MM.1S (cell line): ENCODE measurements around the gene ID3.

ENCODE experiments used
- DNase-seq: peaks from one replicate; pipeline ENCODE4 v3.0.0-alpha.2; 2015
- H2AFZ ChIP-seq: fragments of 300-600 bp; sonication (generic); 2 replicates; pipeline ENCODE4 v1.6.0; 2016; ENCODE audit warnings: antibody characterized with exemption, low read length
- H3F3A ChIP-seq: fragments of 300-600 bp; sonication (generic); 2 replicates; pipeline ENCODE4 v1.6.1; 2016; ENCODE audit warnings: mild to moderate bottlenecking, antibody characterized with exemption, low read length, moderate library complexity, mixed read lengths; ENCODE audit not compliant: insufficient read depth
- H3K27ac ChIP-seq: fragments of 300-600 bp; sonication (generic); 2 replicates; pipeline ENCODE4 v1.5.1; 2016; ENCODE audit warnings: mild to moderate bottlenecking, low read length
- H3K27me3 ChIP-seq: fragments of 300-600 bp; sonication (generic); replicated peaks from 2 replicates; pipeline ENCODE4 v1.6.0; 2016; ENCODE audit warnings: low read length; ENCODE audit not compliant: insufficient read depth
- H3K36me3 ChIP-seq: fragments of 300-600 bp; sonication (generic); replicated peaks from 2 replicates; pipeline ENCODE4 v1.6.1; 2016; ENCODE audit warnings: mild to moderate bottlenecking, low read length, mixed read lengths; ENCODE audit not compliant: insufficient read depth
- H3K4me1 ChIP-seq: fragments of 300-600 bp; sonication (generic); 2 replicates; pipeline ENCODE4 v1.6.1; 2016; ENCODE audit warnings: low read length, mixed read lengths
- H3K4me2 ChIP-seq: fragments of 300-600 bp; sonication (generic); 2 replicates; pipeline ENCODE4 v1.6.0; 2016; ENCODE audit warnings: low read depth, low read length
- H3K4me3 ChIP-seq: fragments of 300-600 bp; sonication (generic); 2 replicates; pipeline ENCODE4 v1.5.1; 2016; ENCODE audit warnings: low read length, mixed read lengths
- H3K79me2 ChIP-seq: fragments of 300-600 bp; sonication (generic); 2 replicates; pipeline ENCODE4 v1.6.1; 2016; ENCODE audit warnings: mixed run types, low read length, mixed read lengths
- H3K9ac ChIP-seq: fragments of 300-600 bp; sonication (generic); 2 replicates; pipeline ENCODE4 v1.6.1; 2016; ENCODE audit warnings: low read length, mixed read lengths
- H3K9me2 ChIP-seq: fragments of 300-600 bp; sonication (generic); replicated peaks from 2 replicates; pipeline ENCODE4 v1.6.1; 2016; ENCODE audit warnings: mild to moderate bottlenecking, low read length, mixed read lengths; ENCODE audit not compliant: insufficient read depth
- H3K9me3 ChIP-seq: fragments of 300-600 bp; sonication (generic); replicated peaks from 2 replicates; pipeline ENCODE4 v1.6.1; 2016; ENCODE audit warnings: mild to moderate bottlenecking, low read length, mixed read lengths; ENCODE audit not compliant: insufficient read depth
- H4K20me1 ChIP-seq: fragments of 300-600 bp; sonication (generic); 2 replicates; pipeline ENCODE4 v1.6.1; 2016; ENCODE audit warnings: mild to moderate bottlenecking, low read length, moderate library complexity, mixed read lengths; ENCODE audit not compliant: insufficient read depth
- CTCF ChIP-seq: fragments of 300-600 bp; sonication (generic); IDR thresholded peaks from 2 replicates; pipeline ENCODE4 v1.5.1; 2016; ENCODE audit warnings: antibody characterized with exemption, low read length, mixed read lengths
- EZH2 ChIP-seq: fragments of 300-600 bp; sonication (generic); optimal IDR thresholded peaks from 2 replicates; pipeline ENCODE3; 2017; ENCODE audit warnings: low read depth, mild to moderate bottlenecking, antibody characterized with exemption, low read length, mixed read lengths
- EZH2phosphoT487 ChIP-seq: fragments of 300-600 bp; sonication (generic); IDR thresholded peaks from 2 replicates; pipeline ENCODE4 v1.6.1; 2018; ENCODE audit warnings: antibody characterized with exemption, low read length

ID3 gene

GRCh38 chr1:23559136-23559984 is at the start of gene ID3:
Gene ID3, minus strand, starts transcription at chr1:23559501. Its CDS starts 75 bp downstream, at chr1:23559426.
- H3K9me2 ChIP-seq = no peaks in the 10 kb centered on the region

GRCh38 chr1:23607944-23608343 is 48.6 kb upstream of the ID3 start:
- Histone ChIP-seq H3K9ac (no peak overlapping the region), H3K4me3 (no peak overlapping the region), H3K4me1 (peaks cover 35% of the 10 kb centered on the region), H3K27me3 (no peaks in the 10 kb centered on the region), H2AFZ (no peak overlapping the region), H3K27ac (no peak overlapping the region), H3F3A (peaks cover 14% of the 10 kb centered on the region), H3K79me2 (no peaks in the 10 kb centered on the region), H4K20me1 (no peaks in the 10 kb centered on the region), H3K9me2 (no peaks in the 10 kb centered on the region), H3K4me2 (no peak overlapping the region), H3K9me3 (no peaks in the 10 kb centered on the region), H3K36me3 (no peaks in the 10 kb centered on the region)
- TF ChIP-seq EZH2phosphoT487 = no peak
- TF ChIP-seq EZH2 = no peak
- no peak for TF ChIP-seq CTCF
- no peak for DNase-seq

More at GRCh38 chr1:23559136-23559984, at the start of gene ID3:
- peaks cover 17% of the 10 kb centered on the region for H3K27me3 ChIP-seq
- H3K9ac ChIP-seq = peak within 1 kb of the TSS; percentile 69
- H3K36me3 ChIP-seq = no peaks in the 10 kb centered on the region
- peaks cover 9% of the 10 kb centered on the region for H3K79me2 ChIP-seq
- H2AFZ ChIP-seq = peak within 1 kb of the TSS; percentile 61
- no peaks in the 10 kb centered on the region for H4K20me1 ChIP-seq
- DNase-seq = peak; percentile 95
- H3K4me1 ChIP-seq = peaks cover 30% of the 10 kb centered on the region
- H3F3A ChIP-seq = peaks cover 50% of the 10 kb centered on the region
- H3K9me3 ChIP-seq = no peaks in the 10 kb centered on the region
- peak within 1 kb of the TSS; percentile 92 for H3K4me3 ChIP-seq
- TF ChIP-seq CTCF (no peak), EZH2 (no peak), EZH2phosphoT487 (no peak)
- peak within 1 kb of the TSS; percentile 94 for H3K4me2 ChIP-seq
- H3K27ac ChIP-seq = peak within 1 kb of the TSS; percentile 65; the same call in 1 of the 2 replicates

GRCh38 chr1:23601968-23602876 is 42.9 kb upstream of the ID3 start:
- peak; percentile 42 for DNase-seq
- no peak for TF ChIP-seq CTCF
- no peak for TF ChIP-seq EZH2phosphoT487
- TF ChIP-seq EZH2 = no peak
- Histone ChIP-seq H3K79me2 (no peaks in the 10 kb centered on the region), H3K9me2 (no peaks in the 10 kb centered on the region), H3K4me2 (peak overlapping the region; percentile 46; the same call in 1 of the 2 replicates), H3F3A (peaks cover 11% of the 10 kb centered on the region), H3K27ac (peak overlapping the region; percentile 32; the same call in 1 of the 2 replicates), H4K20me1 (no peaks in the 10 kb centered on the region), H3K27me3 (no peaks in the 10 kb centered on the region), H3K36me3 (no peaks in the 10 kb centered on the region), H3K4me3 (no peak overlapping the region), H3K9ac (no peak overlapping the region), H3K4me1 (peaks cover 34% of the 10 kb centered on the region), H3K9me3 (no peaks in the 10 kb centered on the region), H2AFZ (peak overlapping the region; percentile 0)
